RWPE1 (cell line): ENCODE data around the gene S100A9.

Source experiments
- CTCF ChIA-PET: fragments of 350-600 bp; sonication (Branson Sonifier 250); formaldehyde crosslinking; extraction: SDS; loops from one replicate; lab custom pipeline; 2021; lab: Yijun Ruan, JAX
- POLR2A ChIA-PET: fragments of 400-600 bp; formaldehyde crosslinking; extraction: SDS; loops from one replicate; lab custom pipeline; 2020; ENCODE audit warnings: antibody characterized with exemption; ENCODE audit not compliant: low non-redundant PET; lab: Yijun Ruan, JAX
- DNase-seq: peaks from one replicate; pipeline ENCODE4 v3.0.0; 2012; ENCODE audit warnings: low spot score
- H3K27ac ChIP-seq: fragments of 450-650 bp; 2 replicates; pipeline ENCODE4 v1.5.1; 2017
- TF ChIP-seq, protein P1 (sequence below): fragments of 450-650 bp; conservative IDR thresholded peaks from 2 replicates; pipeline ENCODE4 v1.5.1; 2017; ENCODE audit warnings: low read depth, mild to moderate bottlenecking

Gene S100A9

DNA sequence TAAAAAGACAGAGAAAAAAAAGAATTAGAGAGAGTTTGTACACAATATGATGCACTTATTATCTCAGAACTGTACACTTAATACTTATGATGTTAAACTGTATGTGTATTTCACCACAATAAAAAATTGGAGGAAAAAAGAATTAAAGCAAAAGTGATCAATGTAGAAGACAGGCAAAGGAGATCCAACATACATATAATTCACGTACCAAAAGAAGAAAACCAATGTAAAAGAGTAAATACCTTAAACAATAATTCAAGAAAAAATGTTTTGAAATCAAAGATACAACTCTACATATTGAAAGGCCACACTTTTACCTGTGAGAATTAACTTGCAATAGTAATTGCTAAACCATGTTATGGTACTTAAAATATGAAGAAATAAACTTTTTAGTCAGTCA lies 35.1 kb upstream of the S100A9 start:
- ChIA-PET CTCF (no interaction called here), POLR2A (no interaction called here)
- TF ChIP-seq, protein P1, sequence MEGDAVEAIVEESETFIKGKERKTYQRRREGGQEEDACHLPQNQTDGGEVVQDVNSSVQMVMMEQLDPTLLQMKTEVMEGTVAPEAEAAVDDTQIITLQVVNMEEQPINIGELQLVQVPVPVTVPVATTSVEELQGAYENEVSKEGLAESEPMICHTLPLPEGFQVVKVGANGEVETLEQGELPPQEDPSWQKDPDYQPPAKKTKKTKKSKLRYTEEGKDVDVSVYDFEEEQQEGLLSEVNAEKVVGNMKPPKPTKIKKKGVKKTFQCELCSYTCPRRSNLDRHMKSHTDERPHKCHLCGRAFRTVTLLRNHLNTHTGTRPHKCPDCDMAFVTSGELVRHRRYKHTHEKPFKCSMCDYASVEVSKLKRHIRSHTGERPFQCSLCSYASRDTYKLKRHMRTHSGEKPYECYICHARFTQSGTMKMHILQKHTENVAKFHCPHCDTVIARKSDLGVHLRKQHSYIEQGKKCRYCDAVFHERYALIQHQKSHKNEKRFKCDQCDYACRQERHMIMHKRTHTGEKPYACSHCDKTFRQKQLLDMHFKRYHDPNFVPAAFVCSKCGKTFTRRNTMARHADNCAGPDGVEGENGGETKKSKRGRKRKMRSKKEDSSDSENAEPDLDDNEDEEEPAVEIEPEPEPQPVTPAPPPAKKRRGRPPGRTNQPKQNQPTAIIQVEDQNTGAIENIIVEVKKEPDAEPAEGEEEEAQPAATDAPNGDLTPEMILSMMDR, result no peak
- no peak for DNase-seq
- H3K27ac ChIP-seq, result no peak overlapping the region

DNA sequence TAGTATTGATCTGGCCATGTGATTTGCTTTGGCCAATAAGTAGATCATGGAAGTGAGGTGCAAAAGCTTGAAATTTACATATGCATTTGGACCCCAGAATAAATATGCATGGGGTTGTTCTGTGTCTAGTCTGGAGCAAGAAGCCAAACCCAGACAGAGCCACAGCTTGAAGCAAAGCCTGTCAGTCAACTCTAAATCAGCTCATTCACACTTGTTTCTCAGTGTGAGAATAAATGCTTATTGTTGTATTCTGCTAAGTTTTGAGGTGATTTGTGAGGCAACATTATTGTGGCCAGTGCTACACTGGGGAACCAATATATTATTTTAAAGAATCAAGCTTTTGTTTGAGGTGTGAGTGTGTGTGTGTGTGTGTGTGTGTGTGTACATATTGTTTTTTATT lies 32.7 kb upstream of the S100A9 start:
- TF ChIP-seq, protein P1, result no peak
- H3K27ac ChIP-seq, result no peak overlapping the region
- CTCF ChIA-PET, result no interaction called here

GRCh38 chr1:153333902-153334301 lies 23.8 kb upstream of the S100A9 start:
- H3K27ac ChIP-seq, result no peak overlapping the region
- DNase-seq, result no peak
- TF ChIP-seq, protein P1, result no peak
- CTCF ChIA-PET, result no interaction called here
- POLR2A ChIA-PET, result no interaction called here

More for the DNA sequence above, 32.7 kb upstream of the S100A9 start:
- POLR2A ChIA-PET, result no interaction called here
- DNase-seq, result no peak

- no peak for DNase-seq
- CTCF ChIA-PET, result no interaction called here
- no peak overlapping the region for H3K27ac ChIP-seq
- TF ChIP-seq, protein P1, result no peak
- POLR2A ChIA-PET, result no interaction called here
Measured at GRCh38 chr1:153336650-153337049, 21.0 kb upstream of the S100A9 start.

GRCh38 chr1:153337980-153338853 lies 19.4 kb upstream of the S100A9 start:
- TF ChIP-seq, protein P1, result no peak
- H3K27ac ChIP-seq, result no peak overlapping the region
- ChIA-PET CTCF (interaction anchor here (0.6 to 1.0 kb wide), 2 partner anchors 16 to 468 kb away, joined by 3 read pairs; no protein-coding TSS in a partner anchor), POLR2A (no interaction called here)
- no peak for DNase-seq

GRCh38 chr1:153339802-153340201 lies 17.9 kb upstream of the S100A9 start:
- CTCF ChIA-PET, result interaction anchor here (0.6 kb wide), 1 partner anchor 172 kb away, joined by 5 read pairs; no protein-coding TSS in a partner anchor
- TF ChIP-seq, protein P1, result no peak
- H3K27ac ChIP-seq, result no peak overlapping the region
- DNase-seq, result no peak
- POLR2A ChIA-PET, result no interaction called here
